GM19455 (cell line): ENCODE measurements around the gene DMXL2.
"Not testable (repeated sequence)": the region's sequence is repeated elsewhere in the genome, so short reads cannot be mapped to it uniquely, and the experiment has no call there.

Experiments used
- ATAC-seq: cut with Tn5 transposase; IDR thresholded peaks from one replicate; pipeline ENCODE4 v1.9.1; 2021; ENCODE audit not compliant: unreplicated experiment

DMXL2 gene

DNA sequence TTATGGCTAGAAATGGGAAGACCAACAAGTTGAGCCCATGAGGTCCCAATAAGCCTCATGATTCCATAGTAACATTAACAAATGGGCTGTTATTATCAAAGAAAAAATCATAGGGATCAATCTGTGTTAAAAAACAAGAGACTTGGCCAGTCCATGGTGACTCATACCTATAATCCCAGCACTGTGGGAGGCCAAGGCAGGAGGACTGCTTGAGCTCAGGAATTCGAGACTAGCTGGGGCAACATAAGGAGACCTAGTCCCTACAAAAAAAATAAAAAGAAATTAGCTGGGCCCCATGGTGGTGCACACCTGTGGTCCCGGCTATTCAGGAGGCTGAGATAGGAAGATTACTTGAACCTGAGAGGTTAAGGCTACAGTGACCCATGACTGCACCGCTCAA, 124.8 kb downstream of the DMXL2 start:
- no peak for ATAC-seq

- ATAC-seq = no peak
Measured at GRCh38 chr15:51496246-51496645, 126.3 kb downstream of the DMXL2 start.

DNA sequence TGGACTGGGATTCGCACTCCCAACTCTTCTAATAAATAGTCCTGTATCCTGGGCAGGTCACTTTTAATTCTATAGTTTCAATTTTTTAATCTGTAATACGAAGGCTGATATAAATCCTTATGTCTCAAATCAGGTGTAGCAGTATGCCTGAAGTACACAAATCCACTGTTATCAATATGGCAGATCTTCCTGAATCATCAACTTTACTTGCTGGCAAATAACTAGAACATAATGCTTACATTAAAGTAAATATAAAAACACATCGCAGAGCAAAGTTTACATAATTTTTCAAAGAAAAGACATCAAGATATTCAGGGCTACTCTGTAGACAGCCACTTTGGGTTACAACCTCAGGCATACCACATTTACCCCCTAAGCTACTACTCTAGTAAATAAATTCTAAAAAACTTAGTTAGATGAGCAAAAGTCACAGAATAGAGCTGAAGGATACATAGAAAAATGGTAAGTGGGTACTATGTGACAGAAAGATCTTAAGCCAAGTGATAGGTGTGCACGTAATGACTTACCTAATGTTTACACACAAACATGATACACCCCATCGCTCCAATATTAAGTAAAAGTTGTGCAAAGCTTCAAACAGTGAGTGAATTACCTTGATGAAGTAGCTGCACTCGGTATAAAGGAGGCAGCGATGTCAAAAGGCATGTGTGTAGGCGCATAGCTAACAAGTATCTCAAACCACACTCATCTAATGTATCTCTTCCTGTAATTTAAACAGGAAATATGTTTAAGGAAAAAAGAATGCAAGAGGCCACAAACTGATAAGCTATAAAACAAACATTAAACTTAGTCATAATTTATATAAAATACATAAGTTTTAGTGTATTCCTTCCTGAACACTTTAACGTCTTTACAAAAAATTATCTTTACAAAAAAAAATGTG, 127.9 kb downstream of the DMXL2 start:
- ATAC-seq = no peak

DNA sequence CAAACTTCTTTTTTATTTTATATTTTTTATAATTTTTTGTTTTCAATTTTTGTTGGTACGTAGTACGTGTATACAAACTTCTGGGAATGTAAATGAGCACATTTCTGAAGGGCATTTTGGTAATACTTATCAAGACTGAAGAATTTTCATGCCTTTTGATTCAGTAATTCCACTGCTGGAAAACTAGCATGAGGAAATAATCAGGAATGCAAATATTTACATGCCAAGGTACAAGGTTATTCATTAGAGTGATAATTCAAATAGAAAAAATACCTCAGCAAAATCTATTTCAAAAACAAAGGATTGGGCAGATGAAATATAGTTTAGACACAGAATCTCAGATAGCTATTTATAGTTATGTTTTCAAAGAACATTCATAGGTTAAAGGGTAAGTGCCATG, 128.7 kb downstream of the DMXL2 start:
- ATAC-seq = no peak

DNA sequence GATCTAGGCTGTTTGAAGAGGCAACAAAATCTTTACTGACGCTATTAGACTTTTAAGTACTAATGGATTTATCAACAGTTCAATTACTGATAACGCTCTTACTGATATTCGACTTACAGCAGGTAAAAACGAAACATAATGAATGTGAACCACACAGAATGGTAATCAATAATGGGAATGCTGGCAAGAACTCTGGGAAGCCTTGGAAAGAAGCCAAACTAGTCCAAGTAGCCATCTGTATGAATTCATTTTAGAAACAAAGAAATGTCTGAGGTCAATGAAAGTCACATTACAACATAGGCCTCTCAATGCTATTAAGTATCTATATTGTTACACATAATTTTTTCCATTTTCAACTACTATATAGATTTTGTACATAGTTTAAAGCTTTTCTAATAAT, 130.0 kb downstream of the DMXL2 start:
- ATAC-seq = no peak

DNA sequence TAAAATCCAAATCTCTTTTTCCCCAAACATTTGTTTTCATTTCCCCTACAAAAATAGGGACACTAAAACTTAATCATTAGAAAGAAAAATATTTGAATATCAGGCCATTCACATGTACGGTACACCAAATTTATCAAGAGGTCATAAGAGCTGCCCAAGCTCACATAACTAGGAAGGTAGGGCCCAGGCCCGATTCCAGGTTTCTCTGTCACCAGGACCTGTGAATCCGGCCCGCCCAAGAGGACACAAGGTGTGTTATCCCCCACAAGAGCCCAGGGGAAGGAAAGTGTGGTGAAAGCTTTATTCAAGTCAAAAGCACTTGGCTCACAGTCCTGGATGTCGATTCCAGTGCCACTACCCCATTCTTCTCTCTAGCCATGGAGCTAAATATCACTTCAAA, 130.6 kb downstream of the DMXL2 start:
- no peak for ATAC-seq

DNA sequence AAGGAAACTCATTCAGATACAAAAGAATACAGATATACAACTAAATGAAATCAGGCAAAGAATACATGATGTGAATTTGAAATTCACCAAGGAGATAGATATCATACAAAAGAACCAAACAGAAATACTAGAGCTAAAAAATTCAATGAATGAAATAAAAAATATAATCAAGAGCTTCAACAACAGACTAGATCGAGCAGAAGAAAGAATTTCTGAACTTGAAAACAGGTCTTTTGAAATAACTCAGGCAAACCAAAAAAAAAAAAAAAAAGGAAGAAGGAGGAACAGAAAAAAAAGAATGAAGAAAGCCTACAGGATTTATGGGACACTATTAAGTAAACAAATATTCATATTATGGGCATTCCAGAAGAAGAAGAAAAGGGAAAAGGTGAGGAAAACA, 137.8 kb downstream of the DMXL2 start:
- ATAC-seq = no peak

GRCh38 chr15:51483985-51484384, 138.6 kb downstream of the DMXL2 start:
- ATAC-seq = no peak

GRCh38 chr15:51483520-51483919, 139.1 kb downstream of the DMXL2 start:
- no peak for ATAC-seq

DNA sequence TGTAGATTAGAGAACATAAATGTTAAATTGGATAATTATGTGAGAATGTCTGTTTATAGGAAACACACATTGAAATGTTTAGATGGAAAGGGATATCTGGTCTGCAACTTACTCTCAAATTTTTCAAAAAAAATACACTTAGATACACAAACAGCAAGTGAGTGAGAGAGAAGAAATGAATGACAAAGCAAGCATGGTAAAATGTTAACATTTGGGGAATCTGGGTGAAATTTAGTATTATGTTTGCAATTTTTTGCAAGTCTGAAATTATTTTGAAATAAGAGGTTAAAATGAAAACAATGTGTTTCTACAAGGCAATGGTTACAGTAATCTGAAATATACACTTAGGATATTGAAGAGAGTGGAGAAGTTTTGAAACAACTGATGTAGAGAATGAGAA, 146.8 kb downstream of the DMXL2 start:
- ATAC-seq = no peak

DNA sequence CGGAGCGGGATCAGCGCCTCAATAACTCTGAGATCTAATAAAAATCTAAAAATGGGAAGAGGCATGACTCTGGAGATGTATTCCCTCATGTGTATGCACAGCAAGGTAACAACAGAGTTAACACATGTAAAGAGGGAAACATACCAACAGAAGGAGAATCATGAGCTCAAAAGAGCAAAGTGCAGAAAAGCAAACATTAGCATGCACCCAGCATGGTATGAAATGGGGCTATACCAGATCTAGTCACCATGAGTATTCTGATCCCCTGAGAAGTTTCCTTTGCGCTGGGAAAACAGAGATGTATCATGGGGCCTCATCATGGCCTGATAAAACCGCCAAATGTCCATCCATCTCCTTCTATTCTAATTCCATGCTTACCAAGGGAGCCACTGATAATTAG, 152.1 kb downstream of the DMXL2 start:
- ATAC-seq = no peak

DNA sequence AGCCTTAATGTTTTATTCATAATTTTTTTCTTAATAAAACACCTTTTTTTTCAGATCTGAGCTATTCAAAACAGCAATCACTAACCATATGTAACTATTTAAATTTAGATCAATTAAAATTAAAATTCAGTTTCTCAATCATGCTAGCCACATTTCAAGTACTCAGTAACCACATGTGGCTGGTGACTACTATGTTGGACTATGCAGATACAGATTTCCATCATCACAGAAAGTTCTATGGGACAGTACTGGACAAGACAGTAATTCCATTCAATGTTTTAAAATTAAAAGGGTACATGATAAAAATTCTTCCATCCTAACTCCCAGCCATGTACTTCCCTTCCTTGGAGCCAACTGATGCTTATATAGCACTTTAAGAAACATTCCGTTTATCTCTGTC, 161.8 kb downstream of the DMXL2 start:
- no peak for ATAC-seq

GRCh38 chr15:51450001-51450400, 172.6 kb downstream of the DMXL2 start:
- ATAC-seq = no peak

DNA sequence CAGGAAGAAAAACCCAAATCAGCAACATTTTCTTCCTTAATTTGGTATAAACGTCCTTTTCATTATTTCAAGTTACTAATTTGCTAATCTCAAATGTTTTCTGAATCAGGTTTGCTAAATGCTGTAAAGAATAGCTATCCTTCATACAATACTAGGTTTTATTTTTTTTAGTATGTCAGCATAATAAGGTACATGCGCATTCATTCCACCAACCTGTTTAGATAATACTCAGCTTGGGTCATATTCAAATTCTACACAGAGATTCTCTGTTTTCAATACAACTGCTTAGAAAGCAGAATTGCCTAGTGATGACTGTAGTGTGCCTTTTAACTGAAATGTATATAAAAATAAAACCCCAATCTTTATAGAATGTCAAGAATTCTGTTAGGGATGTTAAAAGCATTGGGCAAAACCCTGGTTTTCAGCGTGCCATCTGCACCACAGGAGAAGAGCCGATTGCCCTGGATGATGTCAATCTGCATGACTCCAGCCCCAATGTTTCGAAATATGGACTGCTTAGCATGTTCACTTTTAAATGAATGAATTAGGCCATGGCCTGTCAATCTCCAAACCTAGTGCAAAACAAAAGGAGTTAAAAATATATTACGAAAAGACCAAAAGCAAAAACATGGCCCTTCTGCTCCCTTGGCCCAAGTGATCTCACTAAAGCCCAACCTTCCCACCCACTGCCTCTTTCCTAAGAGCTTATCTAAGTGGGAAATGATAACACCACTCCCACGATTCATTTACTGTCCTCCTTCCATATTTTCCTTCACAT, 173.8 kb downstream of the DMXL2 start:
- ATAC-seq = no peak

DNA sequence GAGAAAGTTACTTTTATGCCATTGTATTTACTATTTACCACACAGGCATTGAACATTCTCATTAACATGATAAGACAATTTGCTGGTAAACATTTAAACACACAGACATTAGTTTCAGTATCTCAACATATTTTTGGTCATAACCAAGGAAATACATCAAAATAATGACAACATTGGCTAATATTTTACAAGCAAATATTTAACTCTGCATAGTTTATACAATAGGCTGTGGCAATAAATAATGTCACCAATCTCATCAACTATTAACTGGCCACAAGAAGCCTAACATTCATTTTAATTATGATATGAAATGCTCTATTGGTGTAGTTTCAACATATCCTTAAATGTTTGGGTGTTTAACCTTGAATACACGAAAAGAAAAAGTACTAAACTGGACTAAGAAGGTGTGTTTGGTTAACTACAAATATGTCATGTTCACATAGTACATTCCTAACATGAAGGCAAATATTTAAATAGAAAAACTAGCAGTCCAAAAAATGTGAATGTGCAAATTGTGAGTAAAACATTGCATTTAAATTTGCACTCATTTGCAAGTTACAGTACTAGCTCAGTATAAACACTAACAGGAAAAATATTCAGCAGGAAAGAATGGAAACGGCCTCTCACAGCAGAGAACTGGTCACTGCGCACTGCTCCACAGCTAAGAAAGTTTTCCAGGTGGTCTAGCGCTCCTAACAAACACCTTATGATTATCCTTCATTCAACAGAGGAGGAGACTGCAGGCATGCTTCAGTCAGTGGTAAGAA, 174.5 kb downstream of the DMXL2 start:
- ATAC-seq = no peak

GRCh38 chr15:51446029-51446744, 176.4 kb downstream of the DMXL2 start:
- not testable (repeated sequence) for ATAC-seq

- ATAC-seq = no peak
Measured at GRCh38 chr15:51444807-51445206, 177.8 kb downstream of the DMXL2 start.

- no peak for ATAC-seq
Measured at GRCh38 chr15:51444112-51444511, 178.5 kb downstream of the DMXL2 start.

DNA sequence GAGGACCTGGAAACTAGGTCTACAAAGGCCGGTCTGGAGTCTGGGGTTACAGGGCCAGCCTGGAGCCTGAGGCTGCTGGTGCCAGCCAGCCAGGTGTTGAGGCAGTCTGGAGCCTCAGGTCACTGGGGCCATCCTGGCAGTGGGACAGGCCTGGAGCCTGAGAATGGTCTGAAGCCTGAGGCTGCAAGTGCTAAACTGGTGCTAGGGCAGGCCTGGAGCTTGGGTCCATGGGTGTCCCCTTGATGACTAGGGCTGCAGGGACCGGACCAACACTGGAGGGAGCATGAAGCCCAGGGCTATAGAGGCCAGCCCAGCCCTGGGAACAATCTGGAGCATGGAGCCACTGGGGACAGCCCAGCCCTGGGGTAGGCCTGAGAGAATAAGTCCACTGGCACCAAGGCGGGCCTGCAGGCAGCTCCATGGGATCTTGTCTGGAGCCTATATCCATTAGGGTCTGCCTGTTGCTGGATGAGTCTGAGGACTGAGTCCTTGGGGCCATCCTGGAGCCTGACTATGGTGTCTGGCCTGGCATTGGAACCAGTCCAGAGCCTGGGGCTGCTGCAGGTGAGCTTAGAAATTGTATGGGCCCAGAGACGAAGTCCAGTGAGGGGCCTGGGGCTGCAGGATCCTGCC, 179.2 kb downstream of the DMXL2 start:
- ATAC-seq = no peak

- ATAC-seq = no peak
Measured at GRCh38 chr15:51438526-51438925, 184.0 kb downstream of the DMXL2 start.
